GM21717 (cell line): ENCODE data around the gene F11.
"Not testable (repeated sequence)": the region's sequence is repeated elsewhere in the genome, so short reads cannot be mapped to it uniquely, and the experiment has no call there.

Experiments used
- ATAC-seq: cut with Tn5 transposase; IDR thresholded peaks from one replicate; pipeline ENCODE4 v1.9.1; 2021; ENCODE audit warnings: mild to moderate bottlenecking, moderate library complexity; ENCODE audit not compliant: unreplicated experiment

The F11 gene

GRCh38 chr4:186298031-186298647, 32.1 kb downstream of the F11 start:
- no peak for ATAC-seq

DNA sequence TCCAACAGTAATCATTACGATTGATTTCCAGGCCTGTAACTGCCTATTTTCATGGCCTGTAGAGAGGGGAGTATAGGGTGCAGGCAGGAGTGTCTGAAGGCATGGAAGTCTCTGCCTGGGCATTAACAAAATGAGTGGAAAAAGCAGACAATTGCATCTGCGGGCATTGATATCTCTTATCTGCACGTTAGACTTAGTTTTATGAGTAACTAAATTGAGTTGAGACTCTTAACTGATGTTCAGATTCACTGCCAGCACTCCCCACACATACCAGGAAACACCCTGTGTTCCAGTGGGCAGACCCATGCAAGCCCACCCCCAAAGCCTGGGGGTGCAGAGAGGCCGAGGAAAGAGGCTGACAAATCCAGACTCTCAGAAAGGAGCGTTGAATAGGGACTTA, 33.3 kb downstream of the F11 start:
- no peak for ATAC-seq

- no peak for ATAC-seq
Measured at GRCh38 chr4:186300659-186301390, 34.8 kb downstream of the F11 start.

DNA sequence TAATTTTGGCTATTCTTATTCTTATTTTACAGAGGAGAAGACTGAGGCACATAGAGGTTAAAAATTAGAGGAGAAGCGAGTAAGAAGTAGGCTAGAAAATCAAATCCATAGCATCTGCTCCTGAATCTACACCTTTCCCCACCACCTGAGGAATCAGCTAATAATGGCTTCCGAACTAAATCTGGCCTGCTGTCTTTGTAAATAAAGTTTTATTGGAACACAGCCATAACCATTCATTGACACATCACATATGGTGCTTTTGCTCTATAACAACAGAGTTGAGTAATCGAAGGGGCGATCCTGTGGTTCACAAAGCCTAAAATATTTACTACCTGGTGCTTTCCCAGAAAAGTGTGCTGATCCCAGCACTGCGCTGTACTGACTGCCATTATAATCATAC, 38.2 kb downstream of the F11 start:
- no peak for ATAC-seq

GRCh38 chr4:186304866-186305505, 39.0 kb downstream of the F11 start:
- ATAC-seq, result no peak

- no peak for ATAC-seq
Measured at GRCh38 chr4:186307497-186307896, 41.5 kb downstream of the F11 start.

DNA sequence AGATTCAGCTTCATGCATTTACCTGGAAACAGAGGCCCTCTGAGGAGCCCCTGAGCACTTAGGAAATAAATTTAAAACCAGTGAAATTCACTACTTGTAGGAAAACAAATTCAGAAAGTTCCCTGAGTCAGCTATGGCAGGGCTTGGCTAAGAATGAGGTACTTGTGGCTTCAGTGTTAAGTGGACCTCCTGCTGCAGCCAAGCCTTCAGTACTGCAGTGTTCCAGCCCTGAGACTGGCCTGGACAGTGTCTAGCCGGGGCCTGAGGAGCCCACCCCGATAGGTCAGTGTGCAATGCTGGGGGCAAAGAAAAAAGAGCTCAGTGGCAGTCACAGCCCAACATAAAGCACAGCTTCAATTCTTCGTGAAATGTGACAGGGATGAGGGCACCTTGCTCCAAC, 41.9 kb downstream of the F11 start:
- no peak for ATAC-seq

- ATAC-seq, result no peak
Measured at GRCh38 chr4:186318481-186318880, 52.5 kb downstream of the F11 start.

- not testable (repeated sequence) for ATAC-seq
Measured at GRCh38 chr4:186324660-186325059, 58.7 kb downstream of the F11 start.

DNA sequence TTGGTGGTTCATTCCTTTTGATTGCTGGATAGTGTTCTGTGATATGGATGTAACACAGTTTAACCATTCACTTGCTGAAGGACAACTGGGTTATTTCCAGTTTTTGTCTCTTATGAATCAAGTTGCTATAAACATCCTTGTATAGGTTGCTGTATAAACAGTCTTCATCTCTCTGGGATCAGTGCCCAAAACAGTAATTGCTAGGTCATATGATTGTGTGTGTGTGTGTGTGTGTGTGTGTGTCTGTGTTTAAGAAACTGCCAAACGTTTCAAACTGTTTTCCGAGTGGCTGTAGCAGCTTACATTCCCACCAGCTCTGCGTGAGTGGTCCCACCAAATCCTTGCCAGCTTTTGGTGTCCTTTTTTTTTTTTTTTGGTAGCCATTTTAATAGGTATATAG, 60.4 kb downstream of the F11 start:
- no peak for ATAC-seq

GRCh38 chr4:186329372-186329771, 63.4 kb downstream of the F11 start:
- ATAC-seq, result no peak

DNA sequence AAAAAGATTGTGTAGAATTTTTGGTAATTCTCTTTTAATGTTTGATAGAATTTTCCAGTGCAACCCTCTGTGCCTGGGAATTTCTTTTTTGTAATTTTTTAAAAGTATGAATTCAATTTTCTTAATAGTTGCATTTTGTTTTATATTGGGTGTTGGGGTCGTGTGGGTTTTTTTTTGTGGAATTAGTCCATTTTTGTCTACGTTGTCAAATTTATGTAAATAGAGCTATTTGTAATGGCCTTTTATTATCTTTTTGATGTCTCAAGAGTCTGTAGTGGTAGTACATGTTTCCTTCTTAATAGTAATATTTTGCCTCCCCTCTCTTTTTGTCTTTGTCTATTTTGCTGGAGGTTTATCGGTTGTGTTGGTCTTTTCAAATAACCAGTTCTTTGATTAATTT, 64.4 kb downstream of the F11 start:
- ATAC-seq, result no peak

- ATAC-seq, result no peak
Measured at GRCh38 chr4:186335793-186336192, 69.8 kb downstream of the F11 start.
